Measurements from ENCODE around the gene RSF1.

Gene RSF1

DNA sequence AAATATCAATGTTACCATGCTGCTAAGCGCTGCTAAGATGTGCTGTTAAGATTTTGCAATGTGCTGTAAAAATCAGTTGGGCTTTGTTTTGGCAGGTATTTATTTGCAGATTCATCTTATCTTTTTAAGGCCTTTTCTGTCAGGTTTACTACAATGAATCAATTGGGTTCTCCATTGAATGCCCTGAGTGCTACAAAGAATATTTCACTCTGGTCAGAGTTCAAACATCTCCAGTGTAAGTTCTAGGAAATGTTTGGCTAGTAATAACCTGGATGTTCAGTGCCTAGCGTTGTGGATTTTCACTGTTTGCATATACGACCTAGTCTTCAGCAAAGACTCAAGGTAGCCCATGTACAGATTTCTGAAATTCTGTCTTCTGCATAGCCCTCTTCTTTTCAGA is 36.0 kb downstream of the RSF1 start:
- H3K4me3 ChIP-seq (ENCODE audit: low read depth, low read length) = no peak overlapping the region
- TF ChIP-seq, protein P1, sequence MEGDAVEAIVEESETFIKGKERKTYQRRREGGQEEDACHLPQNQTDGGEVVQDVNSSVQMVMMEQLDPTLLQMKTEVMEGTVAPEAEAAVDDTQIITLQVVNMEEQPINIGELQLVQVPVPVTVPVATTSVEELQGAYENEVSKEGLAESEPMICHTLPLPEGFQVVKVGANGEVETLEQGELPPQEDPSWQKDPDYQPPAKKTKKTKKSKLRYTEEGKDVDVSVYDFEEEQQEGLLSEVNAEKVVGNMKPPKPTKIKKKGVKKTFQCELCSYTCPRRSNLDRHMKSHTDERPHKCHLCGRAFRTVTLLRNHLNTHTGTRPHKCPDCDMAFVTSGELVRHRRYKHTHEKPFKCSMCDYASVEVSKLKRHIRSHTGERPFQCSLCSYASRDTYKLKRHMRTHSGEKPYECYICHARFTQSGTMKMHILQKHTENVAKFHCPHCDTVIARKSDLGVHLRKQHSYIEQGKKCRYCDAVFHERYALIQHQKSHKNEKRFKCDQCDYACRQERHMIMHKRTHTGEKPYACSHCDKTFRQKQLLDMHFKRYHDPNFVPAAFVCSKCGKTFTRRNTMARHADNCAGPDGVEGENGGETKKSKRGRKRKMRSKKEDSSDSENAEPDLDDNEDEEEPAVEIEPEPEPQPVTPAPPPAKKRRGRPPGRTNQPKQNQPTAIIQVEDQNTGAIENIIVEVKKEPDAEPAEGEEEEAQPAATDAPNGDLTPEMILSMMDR (IDR thresholded peaks at IDR 0.05; ENCODE audit: borderline replicate concordance, insufficient read depth, low read depth, low read length) = no peak

GRCh38 chr11:77783025-77783424 is 37.5 kb downstream of the RSF1 start:
- TF ChIP-seq, protein P1 (IDR thresholded peaks at IDR 0.05; ENCODE audit: borderline replicate concordance, insufficient read depth, low read depth, low read length) = no peak

DNA sequence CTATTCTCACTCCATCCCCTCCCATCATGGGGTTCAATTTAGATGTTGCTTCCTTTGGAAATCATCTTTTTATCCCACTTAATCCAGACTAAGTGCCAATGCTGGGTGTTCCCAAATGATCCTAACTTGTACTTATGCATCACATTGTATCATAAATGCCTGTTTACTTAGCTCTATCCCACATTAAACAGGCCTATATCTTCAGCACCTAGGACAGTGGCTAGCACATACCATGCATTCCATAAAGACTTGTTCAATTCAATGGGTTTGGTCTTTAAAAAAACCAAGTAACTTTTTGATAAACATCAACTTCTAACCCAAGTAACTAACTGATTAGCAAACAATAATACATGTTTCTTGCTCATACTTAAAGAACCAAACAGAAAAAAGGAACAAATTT is 40.6 kb downstream of the RSF1 start:
- no peak overlapping the region for H3K4me3 ChIP-seq (ENCODE audit: low read depth, low read length)
- TF ChIP-seq, protein P1 (IDR thresholded peaks at IDR 0.05; ENCODE audit: borderline replicate concordance, insufficient read depth, low read depth, low read length) = no peak

More at GRCh38 chr11:77783025-77783424, 37.5 kb downstream of the RSF1 start:
- H3K4me3 ChIP-seq (ENCODE audit: low read depth, low read length) = no peak overlapping the region

DNA sequence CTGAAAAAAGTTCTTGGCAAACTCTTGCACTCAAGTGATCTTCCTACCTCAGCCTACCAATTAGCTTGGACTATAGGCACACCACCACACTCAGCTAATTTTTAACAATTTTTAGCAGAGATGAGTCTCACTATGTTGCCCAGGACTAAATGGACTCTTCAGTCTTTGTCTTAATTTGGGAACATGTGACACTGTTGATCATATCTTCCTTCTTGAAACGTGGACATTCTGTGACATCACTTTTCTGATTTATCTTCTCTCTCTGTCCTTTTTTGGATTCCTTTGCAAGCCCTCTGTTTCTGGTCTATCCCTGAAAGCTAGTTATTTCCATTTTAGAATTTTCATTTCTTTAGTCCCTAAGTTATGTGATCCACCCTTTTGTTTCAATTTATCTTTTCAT is 42.0 kb downstream of the RSF1 start:
- H3K4me3 ChIP-seq (ENCODE audit: low read depth, low read length) = no peak overlapping the region
- TF ChIP-seq, protein P1 (IDR thresholded peaks at IDR 0.05; ENCODE audit: borderline replicate concordance, insufficient read depth, low read depth, low read length) = no peak

- TF ChIP-seq, protein P1 (IDR thresholded peaks at IDR 0.05; ENCODE audit: borderline replicate concordance, insufficient read depth, low read depth, low read length) = no peak
- no peak overlapping the region for H3K4me3 ChIP-seq (ENCODE audit: low read depth, low read length)
Observed at GRCh38 chr11:77778118-77778517, 42.4 kb downstream of the RSF1 start.

DNA sequence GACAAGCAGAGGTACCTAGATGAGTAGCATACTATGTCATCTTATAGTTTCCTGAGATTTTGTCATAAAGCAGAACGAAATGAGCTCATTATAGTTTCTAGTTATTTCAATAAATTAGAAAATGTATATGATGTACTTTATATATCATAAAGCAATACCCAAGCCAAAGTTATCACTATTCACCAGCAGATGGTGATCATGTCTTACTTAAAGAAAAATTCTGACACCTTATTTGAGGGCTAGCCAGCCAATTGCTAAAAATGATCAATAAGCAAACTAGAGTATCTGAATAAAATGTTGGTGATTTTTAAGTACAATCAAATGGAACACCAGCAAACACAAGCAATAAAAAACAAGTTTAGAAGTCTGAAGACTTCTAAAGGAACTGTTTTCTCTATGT is 44.1 kb downstream of the RSF1 start:
- TF ChIP-seq, protein P1 (IDR thresholded peaks at IDR 0.05; ENCODE audit: borderline replicate concordance, insufficient read depth, low read depth, low read length) = no peak
- no peak overlapping the region for H3K4me3 ChIP-seq (ENCODE audit: low read depth, low read length)

DNA sequence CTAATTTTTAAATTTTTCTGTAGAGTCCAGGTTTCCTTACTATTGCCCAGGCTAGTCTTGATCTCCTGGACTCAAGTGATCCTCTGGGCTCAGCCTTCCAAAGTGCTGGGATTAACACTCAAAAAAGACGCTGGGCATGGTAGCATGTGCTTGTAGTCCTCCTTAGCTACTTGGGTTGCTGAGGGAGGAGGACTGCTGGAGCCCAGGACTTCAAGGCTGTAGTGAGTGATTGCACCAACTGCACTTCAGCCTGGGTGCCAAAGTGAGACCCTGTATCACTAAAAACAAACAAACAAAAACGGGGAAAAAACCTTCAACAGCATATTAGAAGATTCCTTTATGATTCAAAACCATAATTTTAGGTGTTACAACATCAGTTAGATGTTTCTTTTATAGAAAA is 44.6 kb downstream of the RSF1 start:
- H3K4me3 ChIP-seq (ENCODE audit: low read depth, low read length) = no peak overlapping the region
- TF ChIP-seq, protein P1 (IDR thresholded peaks at IDR 0.05; ENCODE audit: borderline replicate concordance, insufficient read depth, low read depth, low read length) = no peak
